HepG2 (cell line): ENCODE results near the gene SIT1. TPM values are rescaled to one million over a fixed set of nuclear protein-coding genes. Genes with fewer than 3 reads are reported as not detected.

ENCODE experiments used
- AGO2 ChIP-seq: fragments of 200-400 bp; formaldehyde crosslinking; optimal IDR thresholded peaks from 2 replicates; pipeline ENCODE3; 2017; ENCODE audit warnings: mild to moderate bottlenecking, low read depth, low read length, moderate library complexity
- ARNT2 ChIP-seq: sonication (generic); formaldehyde crosslinking; IDR thresholded peaks from 2 replicates; pipeline ENCODE4 v1.8.0; 2022; ENCODE audit warnings: mild to moderate bottlenecking, low read depth, missing genetic modification reagents, moderate library complexity
- CBFB ChIP-seq: sonication (generic); formaldehyde crosslinking; IDR thresholded peaks from 2 replicates; pipeline ENCODE4 v1.4.0; 2020; ENCODE audit warnings: missing genetic modification reagents
- CCAR2 ChIP-seq: fragments of 200-400 bp; formaldehyde crosslinking; optimal IDR thresholded peaks from 2 replicates; pipeline ENCODE3; 2018; ENCODE audit warnings: low read depth, mild to moderate bottlenecking, low read length, moderate library complexity
- GATAD2A ChIP-seq: IDR thresholded peaks from 2 replicates; pipeline ENCODE4 v1.6.1; 2016
- GZF1 ChIP-seq: sonication (generic); formaldehyde crosslinking; IDR thresholded peaks from 2 replicates; pipeline ENCODE4 v1.5.1; 2020; ENCODE audit warnings: mild to moderate bottlenecking, missing genetic modification reagents
- HNF1B ChIP-seq: sonication (generic); formaldehyde crosslinking; IDR thresholded peaks from 2 replicates; pipeline ENCODE4 v1.5.1; 2020; ENCODE audit warnings: mild to moderate bottlenecking, moderate library complexity, missing genetic modification reagents
- HOXA3 ChIP-seq: sonication (generic); formaldehyde crosslinking; IDR thresholded peaks from 2 replicates; pipeline ENCODE4 v1.5.0; 2020; ENCODE audit warnings: missing genetic modification reagents
- KDM5A ChIP-seq: fragments of 200-600 bp; sonication (generic); IDR thresholded peaks from 2 replicates; pipeline ENCODE4 v1.7.0; 2018; ENCODE audit warnings: antibody characterized with exemption, mild to moderate bottlenecking, low read length, borderline replicate concordance
- MBD4 ChIP-seq: IDR thresholded peaks from 2 replicates; pipeline ENCODE4 v1.6.1; 2012; ENCODE audit warnings: low read length, inconsistent platforms, borderline replicate concordance
- MBNL3 ChIP-seq: fragments of 250-450 bp; sonication (Bioruptor Pico); conservative IDR thresholded peaks from 2 replicates; pipeline ENCODE4 v1.8.0; 2022; ENCODE audit warnings: mild to moderate bottlenecking, inconsistent platforms
- PHF8 ChIP-seq: sonication (generic); formaldehyde crosslinking; IDR thresholded peaks from 2 replicates; pipeline ENCODE4 v1.5.0; 2020; ENCODE audit warnings: missing genetic modification reagents
- PREB ChIP-seq: sonication (generic); formaldehyde crosslinking; IDR thresholded peaks from 2 replicates; pipeline ENCODE4 v1.4.0; 2020; ENCODE audit warnings: missing genetic modification reagents
- SAFB2 ChIP-seq: sonication (generic); formaldehyde crosslinking; IDR thresholded peaks from 2 replicates; pipeline ENCODE4 v1.5.1; 2020; ENCODE audit warnings: missing genetic modification reagents, low read depth, mild to moderate bottlenecking, borderline replicate concordance
- ZBTB10 ChIP-seq: sonication (generic); formaldehyde crosslinking; IDR thresholded peaks from 2 replicates; pipeline ENCODE4 v1.4.0; 2020; ENCODE audit warnings: missing genetic modification reagents, borderline replicate concordance
- ZFP62 ChIP-seq: sonication (generic); formaldehyde crosslinking; IDR thresholded peaks from 2 replicates; pipeline ENCODE4 v1.4.0; 2020; ENCODE audit warnings: missing genetic modification reagents
- ZNF12 ChIP-seq: sonication (generic); formaldehyde crosslinking; IDR thresholded peaks from 2 replicates; pipeline ENCODE4 v1.5.0; 2020; ENCODE audit warnings: missing genetic modification reagents
- ZNF138 ChIP-seq: sonication (generic); formaldehyde crosslinking; IDR thresholded peaks from 2 replicates; pipeline ENCODE4 v1.5.0; 2020; ENCODE audit warnings: mild to moderate bottlenecking, low read depth, missing genetic modification reagents
- ZNF225 ChIP-seq: sonication (generic); formaldehyde crosslinking; IDR thresholded peaks from 2 replicates; pipeline ENCODE4 v1.4.0; 2020; ENCODE audit warnings: mild to moderate bottlenecking, missing genetic modification reagents
- ZNF264 ChIP-seq: sonication (generic); formaldehyde crosslinking; IDR thresholded peaks from 2 replicates; pipeline ENCODE4 v1.4.0; 2020; ENCODE audit warnings: missing genetic modification reagents
- ZNF44 ChIP-seq: sonication (generic); formaldehyde crosslinking; IDR thresholded peaks from 2 replicates; pipeline ENCODE4 v1.5.1; 2020; ENCODE audit warnings: mild to moderate bottlenecking, missing genetic modification reagents
- ZNF556 ChIP-seq: sonication (generic); formaldehyde crosslinking; IDR thresholded peaks from 2 replicates; pipeline ENCODE4 v1.4.0; 2020; ENCODE audit warnings: mild to moderate bottlenecking, missing genetic modification reagents, borderline replicate concordance
- ZNF605 ChIP-seq: sonication (generic); formaldehyde crosslinking; IDR thresholded peaks from 2 replicates; pipeline ENCODE4 v1.8.0; 2022; ENCODE audit warnings: mild to moderate bottlenecking, missing genetic modification reagents
- ZNF747 ChIP-seq: sonication (generic); formaldehyde crosslinking; IDR thresholded peaks from 2 replicates; pipeline ENCODE4 v1.8.1; 2023; ENCODE audit warnings: missing genetic modification reagents, mild to moderate bottlenecking, borderline replicate concordance
- ZNF800 ChIP-seq: sonication (generic); formaldehyde crosslinking; IDR thresholded peaks from 2 replicates; pipeline ENCODE4 v1.4.0; 2020; ENCODE audit warnings: missing genetic modification reagents
- polyA plus RNA-seq, 8 experiments: library from polyadenylated mRNA; depleted of rRNA in 3 of 8; stranded (reverse) in 7 of 8; unstranded in 1 of 8; fragments of >200 nt; fragmentation: Illumina TruSeq in 4 of 8; extraction: Trizol in 4 of 8; gene quantifications; 2 replicates each; pipeline versions ENCODE4 v1.2.1 to v1.2.3, GENCODE V29; 2011 to 2016; ENCODE audit warnings: low read depth in 4 of 8, missing spikeins in 1 of 8, mixed read lengths in 1 of 8; ENCODE audit not compliant: insufficient read depth in 1 of 8
- total RNA-seq, 5 experiments: library from RNA; depleted of rRNA; stranded (reverse); fragments of >200 nt; fragmentation: Illumina TruSeq; extraction: Trizol; gene quantifications; 2 replicates each; pipeline ENCODE4 v1.2.3, GENCODE V29; 2016; ENCODE audit warnings: low read depth in 1 of 5

The SIT1 gene
- total and polyA plus RNA-seq, 2 of the 13 experiments (the other 11 are each of a cell fraction or from before 2014, with no cell fraction given) = 0.09 to 6.7 TPM

GRCh38 chr9:35603986-35604577, 46.6 kb downstream of the SIT1 start (continued):
- TF ChIP-seq ZNF800 (CRISPR knock-in tag) (0 out of 2 replicates have a peak, but pooled peaks have one; percentile 54), GATAD2A (peak; percentile 62), MBNL3 (no peak), ZNF264 (CRISPR knock-in tag) (peak; percentile 62; the same call in 1 of the 2 replicates), ZFP62 (CRISPR knock-in tag) (no peak), ZNF225 (CRISPR knock-in tag) (no peak), PHF8 (CRISPR knock-in tag) (peak; percentile 42; the same call in 1 of the 2 replicates), ZNF138 (CRISPR knock-in tag) (no peak), CCAR2 (no peak), ZBTB10 (CRISPR knock-in tag) (no peak), ZNF44 (CRISPR knock-in tag) (no peak), KDM5A (peak; percentile 49; the same call in 1 of the 2 replicates), ZNF605 (CRISPR knock-in tag) (no peak), HOXA3 (CRISPR knock-in tag) (peak; percentile 90), MBD4 (no peak), CBFB (peak; percentile 84; the same call in 1 of the 2 replicates), HNF1B (CRISPR knock-in tag) (peak; percentile 83), ZNF12 (no peak), ARNT2 (peak; percentile 59; the same call in 1 of the 2 replicates), PREB (CRISPR knock-in tag) (no peak), AGO2 (no peak), SAFB2 (CRISPR knock-in tag) (no peak), ZNF556 (CRISPR knock-in tag) (no peak), ZNF747 (no peak), GZF1 (CRISPR knock-in tag) (no peak)
